ENCODE results near the gene DCTN2.
"Not testable (repeated sequence)": the region's sequence is repeated elsewhere in the genome, so short reads cannot be mapped to it uniquely, and the experiment has no call there.

DNA sequence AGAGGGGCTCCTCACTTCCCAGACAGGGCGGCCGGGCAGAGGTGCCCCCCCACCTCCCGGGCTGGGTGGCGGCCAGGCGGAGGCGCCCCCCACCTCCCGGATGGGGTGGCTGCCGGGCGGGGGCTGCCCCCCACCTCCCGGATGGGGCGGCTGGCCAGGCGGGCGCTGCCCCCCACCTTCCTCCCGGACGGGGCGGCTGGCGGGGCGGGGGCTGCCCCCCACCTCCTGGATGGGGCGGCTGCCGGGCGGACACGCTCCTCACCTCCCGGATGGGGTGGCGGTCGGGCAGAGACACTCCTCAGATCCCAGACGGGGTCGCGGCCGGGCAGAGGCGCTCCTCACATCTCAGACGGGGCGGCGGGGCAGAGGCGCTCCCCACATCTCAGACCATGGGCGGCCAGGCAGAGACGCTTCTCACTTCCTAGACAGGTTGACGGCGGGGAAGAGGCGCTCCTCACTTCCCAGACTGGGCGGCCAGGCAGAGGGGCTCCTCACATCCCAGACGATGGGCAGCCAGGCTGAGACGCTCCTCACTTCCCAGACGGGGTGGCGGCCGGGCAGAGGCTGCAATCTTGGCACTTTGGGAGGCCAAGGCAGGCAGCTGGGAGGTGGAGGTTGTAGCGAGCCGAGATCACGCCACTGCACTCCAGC, 51.8 kb downstream of the DCTN2 start:
- TF ChIP-seq, protein P1, sequence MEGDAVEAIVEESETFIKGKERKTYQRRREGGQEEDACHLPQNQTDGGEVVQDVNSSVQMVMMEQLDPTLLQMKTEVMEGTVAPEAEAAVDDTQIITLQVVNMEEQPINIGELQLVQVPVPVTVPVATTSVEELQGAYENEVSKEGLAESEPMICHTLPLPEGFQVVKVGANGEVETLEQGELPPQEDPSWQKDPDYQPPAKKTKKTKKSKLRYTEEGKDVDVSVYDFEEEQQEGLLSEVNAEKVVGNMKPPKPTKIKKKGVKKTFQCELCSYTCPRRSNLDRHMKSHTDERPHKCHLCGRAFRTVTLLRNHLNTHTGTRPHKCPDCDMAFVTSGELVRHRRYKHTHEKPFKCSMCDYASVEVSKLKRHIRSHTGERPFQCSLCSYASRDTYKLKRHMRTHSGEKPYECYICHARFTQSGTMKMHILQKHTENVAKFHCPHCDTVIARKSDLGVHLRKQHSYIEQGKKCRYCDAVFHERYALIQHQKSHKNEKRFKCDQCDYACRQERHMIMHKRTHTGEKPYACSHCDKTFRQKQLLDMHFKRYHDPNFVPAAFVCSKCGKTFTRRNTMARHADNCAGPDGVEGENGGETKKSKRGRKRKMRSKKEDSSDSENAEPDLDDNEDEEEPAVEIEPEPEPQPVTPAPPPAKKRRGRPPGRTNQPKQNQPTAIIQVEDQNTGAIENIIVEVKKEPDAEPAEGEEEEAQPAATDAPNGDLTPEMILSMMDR (IDR thresholded peaks at IDR 0.05) = not testable (repeated sequence)
- not testable (repeated sequence) for TF ChIP-seq POLR2A (IDR thresholded peaks at IDR 0.05)

Measured in Peyer's patch (tissue), 4 donors.